ENCODE measurements around the gene HEATR1. TPM values are rescaled to one million over a fixed set of nuclear protein-coding genes. Genes with fewer than 3 reads are reported as not detected.
A peak's percentile ranks its signal among the peaks of the same experiment; 100 is the strongest.

The HEATR1 gene
- total RNA-seq, 1 experiment from 2014 or later, result 43.0 TPM

DNA sequence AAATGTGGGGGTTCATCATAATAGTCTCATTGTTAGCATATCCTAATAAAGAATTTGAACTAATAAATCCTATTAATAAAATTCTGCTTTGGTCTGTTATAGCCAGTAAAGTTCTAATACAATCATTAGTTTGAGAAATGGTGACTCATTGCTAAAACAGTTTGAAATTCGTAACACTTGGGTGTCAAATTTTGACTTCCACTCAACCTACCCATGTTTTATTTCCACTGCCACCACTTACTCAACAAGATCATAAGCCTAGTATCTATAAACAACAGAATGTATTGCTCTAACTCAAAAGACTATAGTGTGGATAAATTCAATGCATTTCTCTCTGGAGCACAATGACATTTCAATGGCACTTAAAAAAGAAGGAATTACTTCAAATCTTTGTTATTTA lies 51.4 kb downstream of the HEATR1 start:
- Histone ChIP-seq H3K4me1 (replicated peaks; ENCODE audit: insufficient read depth) (no peaks in the 10 kb centered on the region), H3K4me2 (no peak overlapping the region), H3F3A (ENCODE audit: insufficient read depth, low read depth) (peaks cover 43% of the 10 kb centered on the region), H3K36me3 (ENCODE audit: low read depth) (peaks cover 59% of the 10 kb centered on the region), H3K79me2 (ENCODE audit: low read depth) (no peaks in the 10 kb centered on the region), H4K20me1 (ENCODE audit: insufficient read depth) (0 out of 2 replicates have a peak, but pooled peaks cover 10% of the 10 kb centered on the region), H2AFZ (no peak overlapping the region), H3K27me3 (ENCODE audit: insufficient read depth, low read depth) (no peaks in the 10 kb centered on the region), H3K9me3 (ENCODE audit: insufficient read depth, low read depth) (no peaks in the 10 kb centered on the region), H3K9me2 (ENCODE audit: insufficient read depth) (no peaks in the 10 kb centered on the region), H3K4me3 (no peak overlapping the region), H3K27ac (0 out of 2 replicates have a peak overlapping the region, but pooled peaks have one; percentile 11)
- intact Hi-C loops (cut with micrococcal nuclease; ENCODE audit: unreplicated experiment), result no loop called here
- BruUV-seq (replicated peaks), result no TSS peak
- ChIA-PET CTCF (no interaction called here), POLR2A (ENCODE audit: unreplicated experiment) (no interaction called here)
- TF ChIP-seq, protein P1, sequence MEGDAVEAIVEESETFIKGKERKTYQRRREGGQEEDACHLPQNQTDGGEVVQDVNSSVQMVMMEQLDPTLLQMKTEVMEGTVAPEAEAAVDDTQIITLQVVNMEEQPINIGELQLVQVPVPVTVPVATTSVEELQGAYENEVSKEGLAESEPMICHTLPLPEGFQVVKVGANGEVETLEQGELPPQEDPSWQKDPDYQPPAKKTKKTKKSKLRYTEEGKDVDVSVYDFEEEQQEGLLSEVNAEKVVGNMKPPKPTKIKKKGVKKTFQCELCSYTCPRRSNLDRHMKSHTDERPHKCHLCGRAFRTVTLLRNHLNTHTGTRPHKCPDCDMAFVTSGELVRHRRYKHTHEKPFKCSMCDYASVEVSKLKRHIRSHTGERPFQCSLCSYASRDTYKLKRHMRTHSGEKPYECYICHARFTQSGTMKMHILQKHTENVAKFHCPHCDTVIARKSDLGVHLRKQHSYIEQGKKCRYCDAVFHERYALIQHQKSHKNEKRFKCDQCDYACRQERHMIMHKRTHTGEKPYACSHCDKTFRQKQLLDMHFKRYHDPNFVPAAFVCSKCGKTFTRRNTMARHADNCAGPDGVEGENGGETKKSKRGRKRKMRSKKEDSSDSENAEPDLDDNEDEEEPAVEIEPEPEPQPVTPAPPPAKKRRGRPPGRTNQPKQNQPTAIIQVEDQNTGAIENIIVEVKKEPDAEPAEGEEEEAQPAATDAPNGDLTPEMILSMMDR (conservative IDR thresholded peaks at IDR 0.05), result no peak
- TF ChIP-seq EZH2 (IDR thresholded peaks at IDR 0.05; ENCODE audit: low read depth), result no peak
- DNase-seq, result no peak

DNA sequence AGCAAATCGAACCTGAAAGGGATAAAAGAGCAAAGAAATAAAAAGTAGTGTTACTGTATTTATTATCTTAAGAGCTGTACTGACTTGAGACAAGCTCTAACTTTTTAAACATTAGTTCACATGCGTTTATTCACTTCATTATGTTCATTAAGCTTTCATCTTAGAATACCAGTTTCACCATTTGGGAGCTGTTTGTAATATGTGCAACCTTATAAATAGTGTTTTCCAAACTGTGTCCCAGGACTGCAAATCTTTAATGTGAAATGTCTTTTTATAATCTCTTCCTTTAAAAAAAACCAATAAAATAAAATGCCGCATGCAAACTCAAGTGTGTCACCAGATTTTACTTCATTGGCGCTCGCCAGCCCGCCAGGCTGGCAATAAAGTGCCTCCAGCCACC lies 52.2 kb downstream of the HEATR1 start:
- intact Hi-C loops (cut with micrococcal nuclease; ENCODE audit: unreplicated experiment), result no loop called here
- ChIA-PET POLR2A (ENCODE audit: unreplicated experiment) (no interaction called here), CTCF (no interaction called here)
- no peak overlapping the region for H2AFZ ChIP-seq
- H3K9me2 ChIP-seq (ENCODE audit: insufficient read depth), result no peaks in the 10 kb centered on the region
- H4K20me1 ChIP-seq (ENCODE audit: insufficient read depth), result 0 out of 2 replicates have a peak, but pooled peaks cover 10% of the 10 kb centered on the region
- no peak overlapping the region for H3K4me2 ChIP-seq
- TF ChIP-seq, protein P1 (conservative IDR thresholded peaks at IDR 0.05), result no peak
- no peak for TF ChIP-seq EZH2 (IDR thresholded peaks at IDR 0.05; ENCODE audit: low read depth)
- no peaks in the 10 kb centered on the region for H3K4me1 ChIP-seq (replicated peaks; ENCODE audit: insufficient read depth)
- 0 out of 2 replicates have a peak overlapping the region, but pooled peaks have one; percentile 11 for H3K27ac ChIP-seq
- no peaks in the 10 kb centered on the region for H3K9me3 ChIP-seq (ENCODE audit: insufficient read depth, low read depth)
- H3K27me3 ChIP-seq (ENCODE audit: insufficient read depth, low read depth), result no peaks in the 10 kb centered on the region
- H3K36me3 ChIP-seq (ENCODE audit: low read depth), result peaks cover 55% of the 10 kb centered on the region
- no TSS peak for BruUV-seq (replicated peaks)
- DNase-seq, result no peak
- H3F3A ChIP-seq (ENCODE audit: insufficient read depth, low read depth), result peaks cover 46% of the 10 kb centered on the region
- no peaks in the 10 kb centered on the region for H3K79me2 ChIP-seq (ENCODE audit: low read depth)
- H3K4me3 ChIP-seq, result no peak overlapping the region

DNA sequence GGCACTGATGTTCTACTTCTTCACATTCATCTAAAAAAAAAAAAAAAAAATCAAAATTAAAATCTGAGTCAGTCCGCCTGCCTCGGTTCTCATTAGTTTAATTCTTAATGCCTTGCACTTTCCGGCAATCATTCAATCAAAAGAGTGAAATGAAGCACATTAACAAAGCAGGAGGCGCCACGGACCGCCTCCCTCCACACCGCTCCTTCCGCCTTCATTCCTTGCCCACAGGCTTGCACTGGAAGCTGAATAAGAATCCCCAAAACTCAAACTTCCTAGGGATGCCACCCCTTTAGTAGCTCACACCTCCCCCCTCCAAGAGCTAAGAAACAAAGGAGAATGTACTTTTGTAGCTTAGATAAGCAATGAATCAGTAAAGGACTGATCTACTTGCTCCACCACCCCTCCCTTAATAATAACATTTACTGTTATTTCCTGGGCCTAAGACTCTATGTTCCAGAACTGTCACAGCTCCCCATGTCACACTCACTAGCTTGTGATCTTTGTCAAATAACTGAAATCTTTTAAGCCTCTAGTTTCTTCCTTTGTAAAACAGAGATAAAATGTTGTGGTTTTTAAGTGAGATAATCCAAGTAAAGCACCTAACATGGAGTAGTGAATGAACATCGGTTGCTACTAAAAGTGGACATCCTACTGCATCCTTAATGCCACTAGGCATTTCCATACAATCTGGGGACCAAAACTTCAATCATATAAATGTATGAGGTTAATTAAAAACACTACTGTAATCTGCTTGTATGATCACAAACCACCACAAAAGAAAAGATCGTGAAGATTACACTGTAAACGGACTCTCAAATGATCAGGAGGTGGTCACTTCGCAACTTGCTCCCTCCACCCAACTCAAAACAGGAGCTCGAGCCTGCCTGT lies 53.1 kb downstream of the HEATR1 start:
- no peak for DNase-seq
- Histone ChIP-seq H3K4me1 (replicated peaks; ENCODE audit: insufficient read depth) (no peaks in the 10 kb centered on the region), H3K9me3 (ENCODE audit: insufficient read depth, low read depth) (no peaks in the 10 kb centered on the region), H4K20me1 (ENCODE audit: insufficient read depth) (peaks cover 12% of the 10 kb centered on the region; the same call in 1 of the 2 replicates), H2AFZ (no peak overlapping the region), H3K27me3 (ENCODE audit: insufficient read depth, low read depth) (no peaks in the 10 kb centered on the region), H3K27ac (no peak overlapping the region), H3K9me2 (ENCODE audit: insufficient read depth) (no peaks in the 10 kb centered on the region), H3K4me3 (no peak overlapping the region), H3K79me2 (ENCODE audit: low read depth) (no peaks in the 10 kb centered on the region), H3K4me2 (no peak overlapping the region), H3K36me3 (ENCODE audit: low read depth) (peaks cover 57% of the 10 kb centered on the region), H3F3A (ENCODE audit: insufficient read depth, low read depth) (peaks cover 55% of the 10 kb centered on the region)
- ChIA-PET POLR2A (ENCODE audit: unreplicated experiment) (no interaction called here), CTCF (no interaction called here)
- TF ChIP-seq, protein P1 (conservative IDR thresholded peaks at IDR 0.05), result no peak
- no peak for TF ChIP-seq EZH2 (IDR thresholded peaks at IDR 0.05; ENCODE audit: low read depth)
- no TSS peak for BruUV-seq (replicated peaks)
- intact Hi-C loops (cut with micrococcal nuclease; ENCODE audit: unreplicated experiment), result no loop called here
